Thoracic aorta (tissue), 2 donors: ENCODE measurements around the gene SMIM20. TPM values are rescaled to one million over a fixed set of nuclear protein-coding genes. Genes with fewer than 3 reads are reported as not detected.

Experiments
- ATAC-seq: fragments of 150-250 bp; one replicate; pipeline ENCODE4 v1.8.0; 2017; ENCODE audit warnings: low read depth; ENCODE audit not compliant: insufficient number of reproducible peaks, low FRiP score
- DNase-seq: peaks from one replicate; pipeline ENCODE4 v3.0.0-alpha.2; 2020; ENCODE audit warnings: low spot score
- H3K27ac ChIP-seq, 2 donors: fragments of 200-600 bp; sonication (generic); 1 replicate in 1 of 2; 2 replicates in 1 of 2; pipeline ENCODE4 v1.5.1; 2016; ENCODE audit warnings: mild to moderate bottlenecking in 2 of 2, moderate library complexity in 2 of 2
- H3K27me3 ChIP-seq: fragments of 200-600 bp; sonication (generic); replicated peaks from 2 replicates; pipeline ENCODE4 v1.6.0; 2016; ENCODE audit warnings: mild to moderate bottlenecking; ENCODE audit not compliant: insufficient read depth
- H3K36me3 ChIP-seq: fragments of 200-600 bp; sonication (generic); one replicate; pipeline ENCODE4 v1.5.1; 2016
- H3K4me1 ChIP-seq, 2 donors: fragments of 200-600 bp; sonication (generic); 1 replicate in 1 of 2; 2 replicates in 1 of 2; pipeline versions ENCODE4 v1.5.1 to v1.6.0; 2016; ENCODE audit warnings: low read depth in 2 of 2, mild to moderate bottlenecking in 1 of 2; ENCODE audit not compliant: control insufficient read depth in 1 of 2
- H3K4me3 ChIP-seq: fragments of 200-600 bp; sonication (generic); 2 replicates; pipeline ENCODE4 v1.5.1; 2016; ENCODE audit warnings: mild to moderate bottlenecking
- H3K9me3 ChIP-seq: fragments of 200-600 bp; sonication (generic); 2 replicates; pipeline ENCODE4 v1.5.1; 2016
- total RNA-seq, 2 donors: library from RNA; depleted of rRNA; stranded (reverse); fragments of >200 nt; gene quantifications; one replicate each; pipeline versions ENCODE4 v1.1.0 to v1.2.3, GENCODE V29; 2016
- TF ChIP-seq, protein P1 (sequence below): fragments of 200-600 bp; sonication (generic); IDR thresholded peaks from one replicate; pipeline ENCODE4 v1.5.1; 2019; ENCODE audit warnings: antibody characterized with exemption

The SMIM20 gene
- total RNA-seq, 2 donors from 2014 or later, result 20.1 to 21.3 TPM

DNA sequence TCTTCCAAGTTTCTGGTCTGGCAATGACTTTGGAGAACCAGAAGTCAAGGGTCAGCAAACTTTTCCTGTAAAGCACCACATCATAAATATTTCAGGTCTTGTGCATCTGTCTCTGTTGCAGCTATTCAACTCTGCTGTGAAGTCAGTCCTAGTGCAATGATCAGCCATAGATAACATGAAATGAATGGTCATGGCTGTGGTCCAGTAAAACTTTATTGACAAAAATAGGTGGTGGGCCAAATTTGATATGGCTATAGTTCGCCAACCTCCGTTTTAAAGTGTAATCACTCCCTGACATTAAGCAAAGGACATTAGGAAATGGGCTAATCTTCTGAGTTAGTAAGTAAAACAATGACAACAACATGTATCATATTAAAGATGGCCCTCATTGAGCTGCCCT lies 30.5 kb upstream of the SMIM20 start:
- no peaks in the 10 kb centered on the region for H3K4me1 ChIP-seq
- TF ChIP-seq, protein P1, sequence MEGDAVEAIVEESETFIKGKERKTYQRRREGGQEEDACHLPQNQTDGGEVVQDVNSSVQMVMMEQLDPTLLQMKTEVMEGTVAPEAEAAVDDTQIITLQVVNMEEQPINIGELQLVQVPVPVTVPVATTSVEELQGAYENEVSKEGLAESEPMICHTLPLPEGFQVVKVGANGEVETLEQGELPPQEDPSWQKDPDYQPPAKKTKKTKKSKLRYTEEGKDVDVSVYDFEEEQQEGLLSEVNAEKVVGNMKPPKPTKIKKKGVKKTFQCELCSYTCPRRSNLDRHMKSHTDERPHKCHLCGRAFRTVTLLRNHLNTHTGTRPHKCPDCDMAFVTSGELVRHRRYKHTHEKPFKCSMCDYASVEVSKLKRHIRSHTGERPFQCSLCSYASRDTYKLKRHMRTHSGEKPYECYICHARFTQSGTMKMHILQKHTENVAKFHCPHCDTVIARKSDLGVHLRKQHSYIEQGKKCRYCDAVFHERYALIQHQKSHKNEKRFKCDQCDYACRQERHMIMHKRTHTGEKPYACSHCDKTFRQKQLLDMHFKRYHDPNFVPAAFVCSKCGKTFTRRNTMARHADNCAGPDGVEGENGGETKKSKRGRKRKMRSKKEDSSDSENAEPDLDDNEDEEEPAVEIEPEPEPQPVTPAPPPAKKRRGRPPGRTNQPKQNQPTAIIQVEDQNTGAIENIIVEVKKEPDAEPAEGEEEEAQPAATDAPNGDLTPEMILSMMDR, result no peak
- H3K27ac ChIP-seq, result no peak overlapping the region
- no peaks in the 10 kb centered on the region for H3K27me3 ChIP-seq
- no peaks in the 10 kb centered on the region for H3K36me3 ChIP-seq
- no peaks in the 10 kb centered on the region for H3K9me3 ChIP-seq
- H3K4me3 ChIP-seq, result no peak overlapping the region
- DNase-seq (no peak), ATAC-seq (no peak)

DNA sequence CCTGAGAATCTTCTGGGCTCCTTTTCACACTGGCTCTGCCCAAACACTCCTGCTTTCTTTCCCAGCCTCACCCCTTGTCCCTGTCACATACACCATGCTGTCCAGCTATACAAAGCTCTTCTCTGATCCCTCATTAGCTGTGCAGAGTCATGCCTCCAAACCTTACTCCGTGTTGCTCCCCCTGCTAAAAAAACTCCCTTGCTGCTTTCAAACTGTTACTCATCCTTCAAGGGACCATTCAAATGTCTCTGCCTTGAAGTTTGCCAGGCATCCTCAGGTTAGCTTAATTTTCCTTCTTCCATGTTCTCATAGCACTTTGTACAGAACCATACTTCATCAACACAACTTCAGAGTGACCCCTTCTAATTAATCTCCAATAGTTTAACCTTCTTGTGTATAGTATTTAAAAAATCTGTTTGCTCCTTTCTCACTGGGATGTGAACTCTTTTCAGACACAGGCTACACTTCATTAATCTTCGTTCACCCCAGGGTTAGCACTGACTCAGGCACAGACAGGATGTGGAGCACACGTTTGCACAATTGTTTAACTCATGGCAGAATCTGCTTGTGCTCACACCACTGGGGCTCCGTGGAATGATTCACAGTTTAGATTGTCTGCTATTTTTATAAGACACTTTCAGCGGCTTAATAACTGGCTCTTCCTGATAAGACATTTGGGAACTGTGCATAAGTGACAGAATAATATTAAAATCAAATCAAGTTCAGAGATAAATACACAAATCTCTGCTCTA lies 29.8 kb upstream of the SMIM20 start:
- Histone ChIP-seq H3K4me3 (no peak overlapping the region), H3K36me3 (no peaks in the 10 kb centered on the region), H3K9me3 (no peaks in the 10 kb centered on the region), H3K27me3 (no peaks in the 10 kb centered on the region), H3K4me1 (no peaks in the 10 kb centered on the region), H3K27ac (no peak overlapping the region)
- TF ChIP-seq, protein P1, result no peak
- ATAC-seq, result no peak
- no peak for DNase-seq

DNA sequence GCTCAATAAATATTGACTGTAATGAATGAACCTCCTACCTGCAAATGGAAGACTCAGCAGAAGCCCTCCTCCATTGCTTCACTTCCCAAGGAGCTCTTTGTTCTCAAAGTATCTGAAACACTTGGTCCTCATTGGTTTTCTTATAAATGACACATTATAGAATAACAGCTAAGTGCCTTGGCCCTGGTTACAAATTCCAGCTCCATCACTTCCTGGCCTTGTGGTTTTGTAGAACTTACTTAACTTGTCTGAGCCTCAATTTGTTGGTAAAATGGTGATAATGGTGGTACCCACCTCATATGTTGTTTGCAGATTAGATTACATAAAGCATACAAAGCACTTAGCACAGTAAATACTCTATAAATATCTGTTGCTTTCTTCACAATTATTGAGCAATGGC lies 25.2 kb upstream of the SMIM20 start:
- no peak for DNase-seq
- ATAC-seq, result no peak
- Histone ChIP-seq H3K27ac (no peak overlapping the region), H3K27me3 (no peaks in the 10 kb centered on the region), H3K36me3 (no peaks in the 10 kb centered on the region), H3K4me1 (no peaks in the 10 kb centered on the region), H3K4me3 (no peak overlapping the region), H3K9me3 (no peaks in the 10 kb centered on the region)
- TF ChIP-seq, protein P1, result no peak

DNA sequence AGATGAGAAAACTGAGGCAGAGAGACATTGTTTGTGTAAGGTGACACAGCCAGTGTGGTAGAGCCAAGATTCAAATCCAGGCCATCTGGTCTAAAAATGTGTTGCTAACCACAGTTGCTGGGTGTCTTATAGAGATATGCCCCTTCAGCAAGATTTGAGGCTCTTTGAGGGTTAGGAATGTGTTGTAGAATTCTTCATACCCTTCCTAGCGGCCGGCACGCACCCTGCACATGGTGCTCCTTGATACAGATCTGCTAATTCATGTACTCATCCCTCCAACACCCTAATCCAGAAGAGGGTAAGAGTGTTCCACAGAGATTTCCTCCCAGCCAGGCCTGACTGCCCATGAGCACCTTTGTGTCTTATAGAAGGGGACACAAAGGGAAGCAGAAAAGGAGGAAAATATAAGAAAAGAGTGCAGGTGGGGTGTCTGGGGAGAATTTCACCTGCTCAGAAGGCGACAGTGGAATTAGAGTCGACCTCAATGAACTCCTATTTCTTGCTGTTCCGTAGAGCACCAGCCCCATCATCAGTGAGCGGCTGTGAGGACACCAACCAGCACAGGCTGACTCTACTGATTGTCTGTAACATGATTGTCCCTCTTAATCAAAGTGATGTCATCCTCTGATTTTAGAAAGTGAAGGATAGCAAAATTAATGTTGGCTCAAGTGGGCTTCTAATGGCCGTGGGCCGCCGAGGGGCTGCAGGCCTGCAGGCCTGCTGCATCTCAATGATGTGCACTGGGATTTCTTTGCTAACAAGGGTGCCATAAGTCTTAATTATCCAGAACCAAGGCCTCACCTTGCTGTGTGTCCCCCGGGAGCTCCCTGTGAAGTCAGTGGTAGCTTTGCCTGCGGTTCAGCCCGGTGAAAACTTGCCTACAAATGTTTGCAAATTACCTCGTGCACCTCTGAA lies 24.2 kb upstream of the SMIM20 start:
- ATAC-seq (no peak), DNase-seq (no peak)
- Histone ChIP-seq H3K4me3 (no peak overlapping the region), H3K27ac (no peak overlapping the region), H3K4me1 (no peaks in the 10 kb centered on the region), H3K36me3 (no peaks in the 10 kb centered on the region), H3K27me3 (no peaks in the 10 kb centered on the region), H3K9me3 (no peaks in the 10 kb centered on the region)
- TF ChIP-seq, protein P1, result no peak
